Forelimb muscle (tissue), 1 donor: ENCODE measurements around the gene PLCB3. TPM values are rescaled to one million over a fixed set of nuclear protein-coding genes. Genes with fewer than 3 reads are reported as not detected.

Experiments used
- polyA plus RNA-seq: library from polyadenylated mRNA; unstranded; fragments of 120-200 nt; gene quantifications from one replicate; pipeline ENCODE4 v1.2.1, GENCODE V29; 2013; ENCODE audit not compliant: insufficient read length

PLCB3 gene
- polyA plus RNA-seq, 1 donor: 9.7 TPM

Other genes with a start within 250 kb of the PLCB3 start
- gene FLRT1, start 215.6 kb upstream of the PLCB3 start, polyA plus RNA-seq: 2.9 TPM
- gene MACROD1, start 85.4 kb upstream of the PLCB3 start, polyA plus RNA-seq: 68.0 TPM
- gene STIP1, start 65.4 kb upstream of the PLCB3 start, polyA plus RNA-seq: 137 TPM
- gene FERMT3, start 44.8 kb upstream of the PLCB3 start, polyA plus RNA-seq: 7.4 TPM
- 69.1 TPM for gene TRPT1, start 25.3 kb upstream of the PLCB3 start, polyA plus RNA-seq
- gene NUDT22, start 25.3 kb upstream of the PLCB3 start, polyA plus RNA-seq: 19.8 TPM
- 65.1 TPM for gene DNAJC4, start 21.0 kb upstream of the PLCB3 start, polyA plus RNA-seq
- 94.3 TPM for gene VEGFB, start 16.9 kb upstream of the PLCB3 start, polyA plus RNA-seq
- 43.2 TPM for gene FKBP2, start 10.4 kb upstream of the PLCB3 start, polyA plus RNA-seq
- gene PPP1R14B, start 4.6 kb upstream of the PLCB3 start, polyA plus RNA-seq: 192 TPM
- 27.5 TPM for gene BAD, start 33.1 kb downstream of the PLCB3 start, polyA plus RNA-seq
- 22.0 TPM for gene GPR137, start 34.3 kb downstream of the PLCB3 start, polyA plus RNA-seq
- gene KCNK4, start 39.8 kb downstream of the PLCB3 start, polyA plus RNA-seq: not detected
- not detected for gene CATSPERZ, start 48.8 kb downstream of the PLCB3 start, polyA plus RNA-seq
- gene ESRRA, start 54.0 kb downstream of the PLCB3 start, polyA plus RNA-seq: 35.5 TPM
- 154 TPM for gene TRMT112, start 66.0 kb downstream of the PLCB3 start, polyA plus RNA-seq
- gene PRDX5, start 66.6 kb downstream of the PLCB3 start, polyA plus RNA-seq: 133 TPM
- 3.9 TPM for gene CCDC88B, start 88.7 kb downstream of the PLCB3 start, polyA plus RNA-seq
- 12.3 TPM for gene RPS6KA4, start 107.6 kb downstream of the PLCB3 start, polyA plus RNA-seq